ENCODE results near the gene CALD1.

- TF ChIP-seq POLR2A (IDR thresholded peaks at IDR 0.05; ENCODE audit: low read length) (no peak), GATA1 (IDR thresholded peaks at IDR 0.05; ENCODE audit: low read depth, low read length) (no peak)
Observed at GRCh38 chr7:134752006-134752760, 27.3 kb upstream of the CALD1 start.
